HepG2 (cell line): ENCODE measurements around the gene OVAAL. TPM values are rescaled to one million over a fixed set of nuclear protein-coding genes. Genes with fewer than 3 reads are reported as not detected.

Experiments
- ATAC-seq: fragments of 200-7000 bp; cut with Tn5 transposase; 3 replicates; pipeline ENCODE4 v1.9.1; 2020; ENCODE audit warnings: mild to moderate bottlenecking, moderate library complexity
- BruUV-seq: library from RNA; stranded (reverse); fragments of 400-500 nt; replicated peaks from 2 replicates; lab custom pipeline; 2021; lab: Mats Ljungman, UMichigan
- CTCF ChIA-PET: fragments of 300-600 bp; formaldehyde crosslinking; extraction: SDS; loops from one replicate; lab custom pipeline; 2021; ENCODE audit warnings: low total read pairs, inconsistent platforms, low intra/inter-chr PET ratio; lab: Yijun Ruan, JAX
- POLR2A ChIA-PET: fragments of 350-600 bp; sonication (Branson Sonifier 250); formaldehyde crosslinking; loops from one replicate; lab custom pipeline; 2020; ENCODE audit warnings: antibody characterized with exemption, inconsistent platforms; lab: Yijun Ruan, JAX
- DNase-seq: peaks from one replicate; pipeline ENCODE4 v3.0.0-alpha.2; 2015; ENCODE audit warnings: low spot score
- FAIRE-seq: peaks from 3 replicates; lab custom pipeline; 2011; peaks lifted over from hg19 to GRCh38; lab: Jason Lieb, UNC
- H2AFZ ChIP-seq: one replicate; pipeline ENCODE4 v1.6.1; 2011; ENCODE audit warnings: low read length, inconsistent platforms
- H3K27ac ChIP-seq: fragments of 300-600 bp; 3 replicates; pipeline ENCODE4 v1.8.0; 2011; ENCODE audit warnings: mixed run types, mild to moderate bottlenecking, mixed read lengths, low read length, inconsistent platforms; ENCODE audit not compliant: insufficient read depth; ENCODE audit errors: extremely low read length
- H3K27me3 ChIP-seq, 2 experiments: fragments of 200-600 bp in 1 of 2; 2 replicates in 1 of 2; 3 replicates in 1 of 2; pipeline versions ENCODE4 v1.6.0 to v1.8.0; 2011; ENCODE audit warnings: low read length in 2 of 2, mild to moderate bottlenecking in 2 of 2, moderate library complexity in 2 of 2, inconsistent platforms in 1 of 2; ENCODE audit not compliant: insufficient read depth in 2 of 2, control insufficient read depth in 1 of 2
- H3K36me3 ChIP-seq, 2 experiments: fragments of 200-600 bp in 1 of 2; replicated peaks in 1 of 2; 2 replicates in 1 of 2; 3 replicates in 1 of 2; pipeline versions ENCODE4 v1.5.1 to v1.8.0; 2011; ENCODE audit warnings: low read length in 2 of 2, inconsistent platforms in 1 of 2; ENCODE audit not compliant: insufficient read depth in 2 of 2, control insufficient read depth in 1 of 2
- H3K4me1 ChIP-seq: 2 replicates; pipeline ENCODE4 v1.5.1; 2012; ENCODE audit warnings: low read length, inconsistent platforms; ENCODE audit not compliant: insufficient read depth
- H3K4me2 ChIP-seq: 2 replicates; pipeline ENCODE4 v1.6.0; 2011; ENCODE audit warnings: low read depth, low read length, inconsistent platforms
- H3K4me3 ChIP-seq, 3 experiments: fragments of 200-600 bp in 1 of 3; sonication (generic), shearing (Covaris generic) in 1 of 3; replicated peaks in 1 of 3; 2 replicates each; pipeline ENCODE4 v1.5.1; 2011 to 2016; ENCODE audit warnings: low read length in 3 of 3, inconsistent platforms in 2 of 3, low read depth in 2 of 3, mild to moderate bottlenecking in 2 of 3, control low read depth in 1 of 3, mixed read lengths in 1 of 3; ENCODE audit not compliant: insufficient read depth in 1 of 3
- H3K79me2 ChIP-seq: one replicate; pipeline ENCODE4 v1.6.1; 2011; ENCODE audit warnings: low read length, inconsistent platforms; ENCODE audit not compliant: insufficient read depth
- H3K9ac ChIP-seq: 2 replicates; pipeline ENCODE4 v1.6.0; 2011; ENCODE audit warnings: mild to moderate bottlenecking, low read depth, low read length, inconsistent platforms; ENCODE audit not compliant: insufficient read depth
- H3K9me3 ChIP-seq: 2 replicates; pipeline ENCODE4 v1.5.1; 2012; ENCODE audit warnings: mild to moderate bottlenecking, low read length
- H4K20me1 ChIP-seq: 2 replicates; pipeline ENCODE4 v1.6.0; 2011; ENCODE audit warnings: inconsistent platforms, mild to moderate bottlenecking, low read length, moderate library complexity; ENCODE audit not compliant: insufficient read depth
- DNMT3B ChIP-seq: conservative IDR thresholded peaks from 2 replicates; pipeline ENCODE4 v1.6.1; 2016; ENCODE audit warnings: missing biosample characterization, control low read depth
- E2F2 ChIP-seq: sonication (generic); formaldehyde crosslinking; IDR thresholded peaks from 2 replicates; pipeline ENCODE4 v1.4.0; 2020; ENCODE audit warnings: missing genetic modification reagents, borderline replicate concordance
- NCOA2 ChIP-seq: sonication (generic); formaldehyde crosslinking; IDR thresholded peaks from 2 replicates; pipeline ENCODE4 v1.8.0; 2022; ENCODE audit warnings: inconsistent platforms
- NR2F6 ChIP-seq, 2 experiments: IDR thresholded peaks; 2 replicates each; pipeline ENCODE4 v1.6.1; 2016; ENCODE audit warnings: antibody characterized with exemption in 1 of 2, mild to moderate bottlenecking in 1 of 2
- NRL ChIP-seq: sonication (generic); formaldehyde crosslinking; IDR thresholded peaks from 2 replicates; pipeline ENCODE4 v1.5.0; 2020; ENCODE audit warnings: missing genetic modification reagents, mild to moderate bottlenecking, moderate library complexity, borderline replicate concordance
- PAWR ChIP-seq: sonication (generic); formaldehyde crosslinking; IDR thresholded peaks from 2 replicates; pipeline ENCODE4 v1.4.0; 2020; ENCODE audit warnings: missing genetic modification reagents, mild to moderate bottlenecking, borderline replicate concordance
- PHF8 ChIP-seq: sonication (generic); formaldehyde crosslinking; IDR thresholded peaks from 2 replicates; pipeline ENCODE4 v1.5.0; 2020; ENCODE audit warnings: missing genetic modification reagents
- SP4 ChIP-seq: sonication (generic); formaldehyde crosslinking; IDR thresholded peaks from 2 replicates; pipeline ENCODE4 v1.8.1; 2023; ENCODE audit warnings: mild to moderate bottlenecking, missing genetic modification reagents
- THAP9 ChIP-seq: sonication (generic); formaldehyde crosslinking; IDR thresholded peaks from 2 replicates; pipeline ENCODE4; 2020; ENCODE audit warnings: missing genetic modification reagents, mild to moderate bottlenecking, borderline replicate concordance
- USF2 ChIP-seq, 2 experiments: sonication (generic) in 1 of 2; formaldehyde crosslinking in 1 of 2; IDR thresholded peaks; 2 replicates each; pipeline versions ENCODE4 v1.5.1 to v1.6.1; 2011 to 2020; ENCODE audit warnings: borderline replicate concordance in 1 of 2, low read depth in 1 of 2, low read length in 1 of 2, mild to moderate bottlenecking in 1 of 2, missing genetic modification reagents in 1 of 2, moderate library complexity in 1 of 2
- ZC3H13 ChIP-seq: sonication (generic); formaldehyde crosslinking; IDR thresholded peaks from 2 replicates; pipeline ENCODE4 v1.8.1; 2023; ENCODE audit warnings: mild to moderate bottlenecking, missing genetic modification reagents, moderate library complexity
- ZNF33A ChIP-seq: sonication (generic); formaldehyde crosslinking; IDR thresholded peaks from 2 replicates; pipeline ENCODE4 v1.5.1; 2020; ENCODE audit warnings: missing genetic modification reagents, mild to moderate bottlenecking, moderate library complexity, borderline replicate concordance
- ZNF513 ChIP-seq: sonication (generic); formaldehyde crosslinking; conservative IDR thresholded peaks from 2 replicates; pipeline ENCODE4 v1.5.0; 2020; ENCODE audit warnings: missing genetic modification reagents
- WGBS: methylation state at CpG from one replicate; pipeline ENCODE4 v1.1.6; 2017; ENCODE audit warnings: low lambda C conversion rate; 5-methylcytosine and 5-hydroxymethylcytosine counted together
- in situ Hi-C: cut with HindIII; loops from 2 replicates; pipeline ENCODE4 v1.10.0; 2017; ENCODE audit warnings: low pct_unique_long_range_greater_than_20kb; ENCODE audit not compliant: extremely low pct_ligation_motif_present
- intact Hi-C: fragments of 100-400 bp; cut with micrococcal nuclease; formaldehyde crosslinking; loops from one replicate; pipeline ENCODE4 v1.10.0; 2022; ENCODE audit not compliant: unreplicated experiment
- polyA plus RNA-seq, 8 experiments: library from polyadenylated mRNA; depleted of rRNA in 3 of 8; stranded (reverse) in 7 of 8; unstranded in 1 of 8; fragments of >200 nt; fragmentation: Illumina TruSeq in 4 of 8; extraction: Trizol in 4 of 8; gene quantifications; 2 replicates each; pipeline versions ENCODE4 v1.2.1 to v1.2.3, GENCODE V29; 2011 to 2016; ENCODE audit warnings: low read depth in 4 of 8, missing spikeins in 1 of 8, mixed read lengths in 1 of 8; ENCODE audit not compliant: insufficient read depth in 1 of 8
- total RNA-seq, 5 experiments: library from RNA; depleted of rRNA; stranded (reverse); fragments of >200 nt; fragmentation: Illumina TruSeq; extraction: Trizol; gene quantifications; 2 replicates each; pipeline ENCODE4 v1.2.3, GENCODE V29; 2016; ENCODE audit warnings: low read depth in 1 of 5

The OVAAL gene
- total and polyA plus RNA-seq, 2 of the 13 experiments (the other 11 are each of a cell fraction or from before 2014, with no cell fraction given): 0.04 TPM; not detected in 1

GRCh38 chr1:180539136-180539535 lies 19.6 kb upstream of the OVAAL start (continued):
- TF ChIP-seq DNMT3B (CRISPR knock-in tag) (no peak), USF2 (IDR thresholded peaks at IDR 0.05; ENCODE audit: low read depth, low read length) (no peak), USF2 (CRISPR knock-in tag; IDR thresholded peaks at IDR 0.05; ENCODE audit: borderline replicate concordance) (no peak), SP4 (CRISPR knock-in tag) (no peak), ZNF513 (CRISPR knock-in tag) (no peak)
- TF ChIP-seq, all 625 proteins: peak for 0

- H3K4me3 ChIP-seq: no peak overlapping the region
- intact Hi-C loops: no loop called here
- no peak overlapping the region for H2AFZ ChIP-seq
- H3K79me2 ChIP-seq: no peaks in the 10 kb centered on the region
- FAIRE-seq: no peak
- CTCF ChIA-PET: no interaction called here
- no peak for DNase-seq
- BruUV-seq: no TSS peak
- H3K27ac ChIP-seq: no peak overlapping the region
- WGBS: 43% methylated on average over 14 of the region's 14 CpGs
- H3K9ac ChIP-seq: no peak overlapping the region
- no peak for ATAC-seq
- no peaks in the 10 kb centered on the region for H3K4me1 ChIP-seq
- H3K36me3 ChIP-seq: no peaks in the 10 kb centered on the region
- in situ Hi-C loops: no loop called here
- no peaks in the 10 kb centered on the region for H4K20me1 ChIP-seq
- POLR2A ChIA-PET: no interaction called here
- H3K27me3 ChIP-seq: peaks cover 2 to 4% of the 10 kb centered on the region in 2 experiments; a peak in 4 of 5 replicates
- H3K4me2 ChIP-seq: no peak overlapping the region
- H3K9me3 ChIP-seq: no peaks in the 10 kb centered on the region
- TF ChIP-seq NCOA2 (CRISPR knock-in tag) (no peak), NR2F6 (IDR thresholded peaks at IDR 0.05) (no peak), NR2F6 (CRISPR knock-in tag; IDR thresholded peaks at IDR 0.05) (no peak), PHF8 (CRISPR knock-in tag) (no peak), ZNF33A (CRISPR knock-in tag) (no peak), PAWR (CRISPR knock-in tag) (no peak), E2F2 (CRISPR knock-in tag) (no peak), ZC3H13 (no peak), THAP9 (CRISPR knock-in tag) (no peak), NRL (CRISPR knock-in tag) (no peak)
Observed at GRCh38 chr1:180540697-180541594, 17.8 kb upstream of the OVAAL start.
